ENCODE measurements around the gene ATP8A2.

DNA sequence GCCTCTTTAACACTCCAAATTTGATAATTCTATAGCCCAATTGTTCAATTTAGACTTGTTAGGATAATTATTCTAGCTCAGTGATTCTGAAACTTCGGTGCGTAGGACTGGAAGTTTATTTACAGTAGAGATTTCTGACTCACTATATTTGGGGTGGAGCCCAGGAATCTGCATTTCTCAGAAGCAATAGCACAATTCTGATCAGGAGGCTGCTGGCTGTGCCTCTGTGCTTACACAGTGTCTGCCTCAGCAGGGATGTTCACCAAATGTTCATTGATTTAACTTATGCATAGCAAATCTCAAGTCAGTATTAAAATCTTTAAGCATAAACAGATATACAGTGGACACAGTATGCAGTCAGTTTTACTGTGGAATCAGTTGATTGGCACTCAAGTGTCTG, 45.8 kb downstream of the ATP8A2 start:
- no peak for TF ChIP-seq CTCF (IDR thresholded peaks at IDR 0.05)
- no peak for TF ChIP-seq POLR2A (IDR thresholded peaks at IDR 0.05)
